H1 (cell line): ENCODE measurements around the gene ADAMTS20. TPM values are rescaled to one million over a fixed set of nuclear protein-coding genes. Genes with fewer than 3 reads are reported as not detected.

Experiments
- CTCF ChIA-PET: fragments of 300-600 bp; sonication (Branson Sonifier 250); formaldehyde crosslinking; loops from one replicate; lab custom pipeline; 2021; ENCODE audit not compliant: partially characterized antibody; lab: Charles Lee
- POLR2A ChIA-PET: fragments of 300-600 bp; sonication (Branson Sonifier 250); formaldehyde crosslinking; loops from one replicate; lab custom pipeline; 2021; ENCODE audit warnings: inconsistent platforms; ENCODE audit not compliant: partially characterized antibody; lab: Charles Lee
- DNase-seq, 2 experiments: peaks; one replicate each; pipeline versions ENCODE4 v3.0.0 to v3.0.0-alpha.2; 2010 to 2022; ENCODE audit warnings: low spot score in 2 of 2, low read depth in 1 of 2, mixed read lengths in 1 of 2
- FAIRE-seq: peaks from 2 replicates; lab custom pipeline; 2011; peaks lifted over from hg19 to GRCh38; lab: Jason Lieb, UNC
- H2AFZ ChIP-seq: 2 replicates; pipeline ENCODE4 v1.8.1; 2012; ENCODE audit warnings: low read length, inconsistent platforms
- H2AK5ac ChIP-seq: 2 replicates; pipeline ENCODE4 v1.6.1; 2013; ENCODE audit warnings: low read depth, low read length
- H2BK120ac ChIP-seq: replicated peaks from 2 replicates; pipeline ENCODE3; 2013; ENCODE audit warnings: low read depth, low read length, inconsistent platforms
- H2BK12ac ChIP-seq: 2 replicates; pipeline ENCODE4 v1.6.1; 2013; ENCODE audit warnings: low read depth, low read length
- H2BK15ac ChIP-seq: 2 replicates; pipeline ENCODE4 v1.6.1; 2013; ENCODE audit warnings: low read length
- H2BK20ac ChIP-seq: 2 replicates; pipeline ENCODE4 v1.6.1; 2013; ENCODE audit warnings: low read length
- H2BK5ac ChIP-seq: 2 replicates; pipeline ENCODE4 v1.6.1; 2013; ENCODE audit warnings: low read depth, low read length
- H3K14ac ChIP-seq: 2 replicates; pipeline ENCODE4 v1.6.1; 2013; ENCODE audit warnings: inconsistent platforms; ENCODE audit not compliant: insufficient read length
- H3K18ac ChIP-seq: 2 replicates; pipeline ENCODE4 v1.6.1; 2013; ENCODE audit warnings: low read length; ENCODE audit errors: extremely low read depth
- H3K23ac ChIP-seq: 2 replicates; pipeline ENCODE4 v1.6.1; 2013; ENCODE audit warnings: inconsistent platforms; ENCODE audit not compliant: insufficient read length
- H3K23me2 ChIP-seq: 2 replicates; pipeline ENCODE4 v1.6.1; 2013; ENCODE audit warnings: low read depth, low read length
- H3K27ac ChIP-seq: 2 replicates; pipeline ENCODE4 v1.6.1; 2011; ENCODE audit warnings: low read depth, low read length, inconsistent platforms
- H3K27me3 ChIP-seq, 4 experiments: replicated peaks in 1 of 4; 1 replicate in 1 of 4; 2 replicates in 3 of 4; pipeline versions ENCODE4 v1.6.1 to v1.8.1; 2011 to 2013; ENCODE audit warnings: low read length in 3 of 4, mild to moderate bottlenecking in 3 of 4, inconsistent platforms in 2 of 4, mixed read lengths in 2 of 4, moderate library complexity in 1 of 4; ENCODE audit not compliant: control insufficient read depth in 3 of 4, insufficient read depth in 3 of 4; ENCODE audit errors: extremely low read depth in 1 of 4
- H3K36me3 ChIP-seq, 4 experiments: 2 replicates each; pipeline versions ENCODE4 v1.6.1 to v1.8.1; 2011 to 2013; ENCODE audit warnings: mild to moderate bottlenecking in 4 of 4, low read length in 3 of 4, moderate library complexity in 2 of 4, control low read depth in 1 of 4, inconsistent platforms in 1 of 4; ENCODE audit not compliant: insufficient read depth in 4 of 4, control insufficient read depth in 2 of 4
- H3K4ac ChIP-seq: replicated peaks from 2 replicates; pipeline ENCODE3; 2013; ENCODE audit warnings: low read length, low read depth, mixed read lengths, inconsistent platforms; ENCODE audit not compliant: insufficient read length
- H3K4me1 ChIP-seq, 4 experiments: replicated peaks in 1 of 4; 1 replicate in 1 of 4; 2 replicates in 3 of 4; pipeline versions ENCODE4 v1.6.1 to v1.8.1; 2011 to 2013; ENCODE audit warnings: low read length in 3 of 4, inconsistent platforms in 2 of 4, mixed read lengths in 1 of 4; ENCODE audit not compliant: insufficient read depth in 4 of 4, control insufficient read depth in 3 of 4
- H3K4me2 ChIP-seq, 2 experiments: 2 replicates each; pipeline versions ENCODE4 v1.6.1 to v1.8.1; 2011 to 2013; ENCODE audit warnings: low read depth in 2 of 2, low read length in 2 of 2, control low read depth in 1 of 2, inconsistent platforms in 1 of 2, mild to moderate bottlenecking in 1 of 2; ENCODE audit not compliant: insufficient read depth in 1 of 2
- H3K4me3 ChIP-seq, 4 experiments: fragments of 200-600, 300-600 bp in 1 of 4; sonication (generic), shearing (Covaris generic), sonication (Bioruptor Twin) in 1 of 4; 2 replicates each; pipeline versions ENCODE4 v1.5.1 to v1.8.1; 2011 to 2016; ENCODE audit warnings: low read length in 4 of 4, low read depth in 3 of 4, control low read depth in 2 of 4, inconsistent platforms in 2 of 4, mild to moderate bottlenecking in 2 of 4, mixed read lengths in 1 of 4, moderate library complexity in 1 of 4; ENCODE audit not compliant: insufficient read depth in 2 of 4; ENCODE audit errors: extremely low read depth in 1 of 4
- H3K56ac ChIP-seq: replicated peaks from 2 replicates; pipeline ENCODE3; 2013; ENCODE audit warnings: low read depth, mild to moderate bottlenecking, mixed read lengths, low read length, inconsistent platforms; ENCODE audit not compliant: insufficient read length
- H3K79me1 ChIP-seq: 2 replicates; pipeline ENCODE4 v1.6.1; 2013; ENCODE audit warnings: low read depth, low read length, control low read depth
- H3K79me2 ChIP-seq, 2 experiments: 2 replicates each; pipeline versions ENCODE4 v1.6.1 to v1.8.1; 2012 to 2013; ENCODE audit warnings: low read length in 2 of 2, mild to moderate bottlenecking in 2 of 2, inconsistent platforms in 1 of 2; ENCODE audit not compliant: insufficient read depth in 2 of 2, control insufficient read depth in 1 of 2
- H3K9ac ChIP-seq, 4 experiments: replicated peaks in 1 of 4; 1 replicate in 1 of 4; 2 replicates in 3 of 4; pipeline versions ENCODE4 v1.6.1 to v1.8.1; 2011 to 2013; ENCODE audit warnings: low read depth in 3 of 4, low read length in 3 of 4, control low read depth in 2 of 4, mild to moderate bottlenecking in 2 of 4, moderate library complexity in 2 of 4, inconsistent platforms in 1 of 4; ENCODE audit errors: extremely low read depth in 1 of 4
- H3K9me3 ChIP-seq, 2 experiments: 2 replicates each; pipeline versions ENCODE4 v1.6.1 to v1.8.1; 2012 to 2013; ENCODE audit warnings: mild to moderate bottlenecking in 2 of 2, moderate library complexity in 2 of 2, control low read depth in 1 of 2, inconsistent platforms in 1 of 2, low read depth in 1 of 2, low read length in 1 of 2, mixed read lengths in 1 of 2; ENCODE audit not compliant: insufficient read depth in 2 of 2
- H4K20me1 ChIP-seq, 2 experiments: replicated peaks in 1 of 2; 2 replicates each; pipeline versions ENCODE3 to v1.8.1; 2011 to 2013; ENCODE audit warnings: inconsistent platforms in 2 of 2, low read length in 2 of 2, mild to moderate bottlenecking in 1 of 2; ENCODE audit not compliant: insufficient read depth in 2 of 2, control insufficient read depth in 1 of 2
- H4K5ac ChIP-seq: 2 replicates; pipeline ENCODE4 v1.6.1; 2013; ENCODE audit warnings: low read length, low read depth, mixed read lengths, inconsistent platforms; ENCODE audit not compliant: insufficient read length
- H4K8ac ChIP-seq: 2 replicates; pipeline ENCODE4 v1.8.0; 2013; ENCODE audit warnings: mild to moderate bottlenecking, moderate library complexity, low read length, inconsistent platforms; ENCODE audit not compliant: insufficient read depth; ENCODE audit errors: extremely low read depth
- H4K91ac ChIP-seq: replicated peaks from 2 replicates; pipeline ENCODE3; 2013; ENCODE audit warnings: low read length, mixed read lengths, inconsistent platforms; ENCODE audit not compliant: insufficient read length
- ATF2 ChIP-seq: IDR thresholded peaks from 2 replicates; pipeline ENCODE4 v1.6.1; 2012; ENCODE audit warnings: low read length, inconsistent platforms
- CBX8 ChIP-seq: fragments of 300-800, 300-1000 bp; sonication (generic); IDR thresholded peaks from 2 replicates; pipeline ENCODE4 v1.7.1; 2016; ENCODE audit warnings: low read depth, low read length, borderline replicate concordance
- EP300 ChIP-seq, 2 experiments: IDR thresholded peaks; 1 replicate in 1 of 2; 2 replicates in 1 of 2; pipeline ENCODE4 v1.6.1; 2011 to 2012; ENCODE audit warnings: low read depth in 2 of 2, low read length in 2 of 2, mild to moderate bottlenecking in 2 of 2, borderline replicate concordance in 1 of 2, inconsistent platforms in 1 of 2, moderate library complexity in 1 of 2
- FOSL1 ChIP-seq: IDR thresholded peaks from 2 replicates; pipeline ENCODE4 v1.6.1; 2011; ENCODE audit warnings: mild to moderate bottlenecking, low read depth, low read length, moderate library complexity; ENCODE audit not compliant: insufficient read depth
- HDAC2 ChIP-seq, 2 experiments: fragments of 300-600 bp in 1 of 2; sonication (generic) in 1 of 2; IDR thresholded peaks; 2 replicates each; pipeline ENCODE4 v1.6.1; 2011 to 2012; ENCODE audit warnings: low read depth in 2 of 2, low read length in 2 of 2, mild to moderate bottlenecking in 2 of 2, moderate library complexity in 2 of 2, borderline replicate concordance in 1 of 2, inconsistent platforms in 1 of 2
- KDM1A ChIP-seq: fragments of 200-600, 300-600 bp; sonication (generic); IDR thresholded peaks from 2 replicates; pipeline ENCODE4 v1.7.1; 2016; ENCODE audit warnings: mild to moderate bottlenecking, low read length, borderline replicate concordance
- KDM4A ChIP-seq: IDR thresholded peaks from one replicate; pipeline ENCODE4 v1.7.1; 2012; ENCODE audit warnings: low read depth, mild to moderate bottlenecking, moderate library complexity, low read length, inconsistent platforms; ENCODE audit not compliant: severe bottlenecking
- NANOG ChIP-seq: IDR thresholded peaks from 2 replicates; pipeline ENCODE4 v1.6.1; 2011; ENCODE audit warnings: low read length, low read depth, mild to moderate bottlenecking, inconsistent platforms; ENCODE audit not compliant: insufficient read depth, poor library complexity, severe bottlenecking
- RNF2 ChIP-seq: fragments of 200-900, 300-1000 bp; sonication (generic); IDR thresholded peaks from 2 replicates; pipeline ENCODE4 v1.7.1; 2016; ENCODE audit warnings: borderline replicate concordance, low read depth, mild to moderate bottlenecking, antibody characterized with exemption, low read length; ENCODE audit not compliant: poor library complexity, severe bottlenecking; ENCODE audit errors: missing control alignments
- SRF ChIP-seq: IDR thresholded peaks from 2 replicates; pipeline ENCODE4 v1.6.1; 2011; ENCODE audit warnings: mild to moderate bottlenecking, low read depth, low read length, moderate library complexity
- TBP ChIP-seq: IDR thresholded peaks from 2 replicates; pipeline ENCODE4 v1.6.1; 2011; ENCODE audit warnings: low read depth, low read length, improper control_type of control experiment
- WGBS, 2 experiments: shearing (Covaris generic) in 1 of 2; methylation state at CpG; one replicate each; pipeline versions ENCODE4 v1.1.6 to v1.1.7; 2013 to 2015; ENCODE audit warnings: low lambda C conversion rate in 2 of 2, mixed read lengths in 2 of 2, inconsistent platforms in 1 of 2, low coverage in 1 of 2, missing lambda C conversion rate in 1 of 2; ENCODE audit not compliant: insufficient replicate concordance in 2 of 2, insufficient coverage in 1 of 2, insufficient read length in 1 of 2; ENCODE audit errors: extremely low coverage in 1 of 2, missing lambda C conversion rate in 1 of 2; 5-methylcytosine and 5-hydroxymethylcytosine counted together
- polyA plus RNA-seq, 7 experiments: library from polyadenylated mRNA; depleted of rRNA in 3 of 7; stranded (reverse) in 5 of 7; unstranded in 2 of 7; fragments of >200 nt in 5 of 7; fragments of 200-250 nt in 2 of 7; gene quantifications; 1 replicate in 5 of 7; 2 replicates in 1 of 7; 4 replicates in 1 of 7; pipeline versions ENCODE4 v1.2.1 to v1.2.3, GENCODE V29; 2011 to 2013; ENCODE audit warnings: missing spikeins in 2 of 7, mixed read lengths in 2 of 7
- total RNA-seq: library from RNA; stranded (reverse); fragmentation: NEBNext Ultra II Directional; extraction: Animal tissue kit (Norgen Biotek cat#: 25700); gene quantifications from 2 replicates; pipeline ENCODE4 v1.2.1, GENCODE V29; 2021

Gene ADAMTS20
- total and polyA plus RNA-seq, 2 of the 8 experiments (the other 6 are each of a cell fraction or from before 2014, with no cell fraction given), result 2.9 to 5.1 TPM

- no peak overlapping the region for H3K14ac ChIP-seq
- H2BK5ac ChIP-seq, result no peak overlapping the region
- H3K23ac ChIP-seq, result no peak overlapping the region
- no peak overlapping the region for H3K27ac ChIP-seq
- no peak overlapping the region for H2AFZ ChIP-seq
- POLR2A ChIA-PET, result no interaction called here
- H3K36me3 ChIP-seq, result no peaks in the 10 kb centered on the region
- H2AK5ac ChIP-seq, result no peak overlapping the region
- H2BK120ac ChIP-seq, result no peak overlapping the region
- H3K56ac ChIP-seq, result no peak overlapping the region
- no peak overlapping the region for H3K4ac ChIP-seq
- no peaks in the 10 kb centered on the region for H4K20me1 ChIP-seq
- no peaks in the 10 kb centered on the region for H3K4me1 ChIP-seq
- WGBS, 2 experiments, result 88% methylated on average over 2 of the region's 2 CpGs; no CpG with 5 or more reads in 1 of the 2 experiments
- TF ChIP-seq NANOG (no peak), RNF2 (no peak), ATF2 (no peak), KDM1A (no peak), FOSL1 (no peak), SRF (no peak), KDM4A (no peak), EP300 (IDR thresholded peaks at IDR 0.05; ENCODE audit: borderline replicate concordance in 1 of 2, low read depth in 2 of 2, low read length in 2 of 2) (no peak), TBP (no peak), CBX8 (no peak), HDAC2 (IDR thresholded peaks at IDR 0.05; ENCODE audit: borderline replicate concordance in 1 of 2, low read depth in 2 of 2, low read length in 2 of 2) (no peak)
- TF ChIP-seq, all 59 proteins: peak for 0
- DNase-seq (no peak), FAIRE-seq (no peak)
- H3K79me2 ChIP-seq, result no peaks in the 10 kb centered on the region
- H2BK15ac ChIP-seq, result no peak overlapping the region
- H4K91ac ChIP-seq, result no peak overlapping the region
- no peak overlapping the region for H3K18ac ChIP-seq
- no peak overlapping the region for H4K5ac ChIP-seq
- H3K9ac ChIP-seq, result no peak overlapping the region
- no peak overlapping the region for H4K8ac ChIP-seq
- CTCF ChIA-PET, result no interaction called here
- H3K9me3 ChIP-seq, result no peaks in the 10 kb centered on the region
- H3K23me2 ChIP-seq, result no peaks in the 10 kb centered on the region
- H3K27me3 ChIP-seq, result no peaks in the 10 kb centered on the region
- no peak overlapping the region for H3K4me2 ChIP-seq
- H2BK12ac ChIP-seq, result no peak overlapping the region
- no peaks in the 10 kb centered on the region for H3K79me1 ChIP-seq
- no peak overlapping the region for H3K4me3 ChIP-seq
- H2BK20ac ChIP-seq, result no peak overlapping the region
These were observed 33.7 kb upstream of the ADAMTS20 start for GRCh38 chr12:43585676-43586075.
